Activated naive CD4-positive, alpha-beta T cell treated with anti-CD3 and anti-CD28 coated beads, Interleukin-2, amount 10 ng/mL, durations not matched to agents 5 hours and 36 hours (primary cell): Measurements from ENCODE around the gene FILIP1L. TPM values are rescaled to one million over a fixed set of nuclear protein-coding genes. Genes with fewer than 3 reads are reported as not detected.

Experiments
- microRNA-seq: library from miRNA; unstranded; fragments of <30 nt; microRNA quantifications from one replicate; pipeline ENCODE4 v1.2.0, GENCODE V29; 2022; ENCODE audit warnings: borderline microRNAs expressed, borderline replicate concordance
- total RNA-seq, 2 experiments: library from RNA; stranded (reverse); gene quantifications; one replicate each; pipeline ENCODE4 v1.2.3, GENCODE V29; 2021

FILIP1L gene
- under 1 TPM; 0.34 to 0.58 TPM for total RNA-seq

GRCh38 chr3:100114413-100115030 is at the start of gene FILIP1L:
Gene FILIP1L, minus strand, starts transcription at chr3:100114501.

GRCh38 chr3:99817437-99818240 is 296.7 kb downstream of the FILIP1L start, which contains the start of gene CMSS1:
Gene CMSS1, plus strand, starts transcription at chr3:99817862.

Small RNAs within 50 kb of the gene (microRNA-seq; reads per million reads assigned to microRNA genes)
- not detected for gene MIR3921

Other genes starting within 250 kb of the FILIP1L start
- gene TBC1D23, start 146.5 kb upstream of the FILIP1L start, total RNA-seq = 10 to 100 TPM; 28.8 to 31.2 TPM
- 10 to 100 TPM; 50.7 to 52.2 TPM for gene NIT2, start 220.3 kb upstream of the FILIP1L start, total RNA-seq